MM.1S (cell line): ENCODE measurements around the gene SURF1.

Experiments
- DNase-seq: peaks from one replicate; pipeline ENCODE4 v3.0.0-alpha.2; 2015
- H2AFZ ChIP-seq: fragments of 300-600 bp; sonication (generic); 2 replicates; pipeline ENCODE4 v1.6.0; 2016; ENCODE audit warnings: antibody characterized with exemption, low read length
- H3F3A ChIP-seq: fragments of 300-600 bp; sonication (generic); 2 replicates; pipeline ENCODE4 v1.6.1; 2016; ENCODE audit warnings: mild to moderate bottlenecking, antibody characterized with exemption, low read length, moderate library complexity, mixed read lengths; ENCODE audit not compliant: insufficient read depth
- H3K27ac ChIP-seq: fragments of 300-600 bp; sonication (generic); 2 replicates; pipeline ENCODE4 v1.5.1; 2016; ENCODE audit warnings: mild to moderate bottlenecking, low read length
- H3K27me3 ChIP-seq: fragments of 300-600 bp; sonication (generic); replicated peaks from 2 replicates; pipeline ENCODE4 v1.6.0; 2016; ENCODE audit warnings: low read length; ENCODE audit not compliant: insufficient read depth
- H3K36me3 ChIP-seq: fragments of 300-600 bp; sonication (generic); replicated peaks from 2 replicates; pipeline ENCODE4 v1.6.1; 2016; ENCODE audit warnings: mild to moderate bottlenecking, low read length, mixed read lengths; ENCODE audit not compliant: insufficient read depth
- H3K4me1 ChIP-seq: fragments of 300-600 bp; sonication (generic); 2 replicates; pipeline ENCODE4 v1.6.1; 2016; ENCODE audit warnings: low read length, mixed read lengths
- H3K4me2 ChIP-seq: fragments of 300-600 bp; sonication (generic); 2 replicates; pipeline ENCODE4 v1.6.0; 2016; ENCODE audit warnings: low read depth, low read length
- H3K4me3 ChIP-seq: fragments of 300-600 bp; sonication (generic); 2 replicates; pipeline ENCODE4 v1.5.1; 2016; ENCODE audit warnings: low read length, mixed read lengths
- H3K79me2 ChIP-seq: fragments of 300-600 bp; sonication (generic); 2 replicates; pipeline ENCODE4 v1.6.1; 2016; ENCODE audit warnings: mixed run types, low read length, mixed read lengths
- H3K9ac ChIP-seq: fragments of 300-600 bp; sonication (generic); 2 replicates; pipeline ENCODE4 v1.6.1; 2016; ENCODE audit warnings: low read length, mixed read lengths
- H3K9me2 ChIP-seq: fragments of 300-600 bp; sonication (generic); replicated peaks from 2 replicates; pipeline ENCODE4 v1.6.1; 2016; ENCODE audit warnings: mild to moderate bottlenecking, low read length, mixed read lengths; ENCODE audit not compliant: insufficient read depth
- H3K9me3 ChIP-seq: fragments of 300-600 bp; sonication (generic); replicated peaks from 2 replicates; pipeline ENCODE4 v1.6.1; 2016; ENCODE audit warnings: mild to moderate bottlenecking, low read length, mixed read lengths; ENCODE audit not compliant: insufficient read depth
- H4K20me1 ChIP-seq: fragments of 300-600 bp; sonication (generic); 2 replicates; pipeline ENCODE4 v1.6.1; 2016; ENCODE audit warnings: mild to moderate bottlenecking, low read length, moderate library complexity, mixed read lengths; ENCODE audit not compliant: insufficient read depth
- CTCF ChIP-seq: fragments of 300-600 bp; sonication (generic); IDR thresholded peaks from 2 replicates; pipeline ENCODE4 v1.5.1; 2016; ENCODE audit warnings: antibody characterized with exemption, low read length, mixed read lengths
- EZH2 ChIP-seq: fragments of 300-600 bp; sonication (generic); optimal IDR thresholded peaks from 2 replicates; pipeline ENCODE3; 2017; ENCODE audit warnings: low read depth, mild to moderate bottlenecking, antibody characterized with exemption, low read length, mixed read lengths
- EZH2phosphoT487 ChIP-seq: fragments of 300-600 bp; sonication (generic); IDR thresholded peaks from 2 replicates; pipeline ENCODE4 v1.6.1; 2018; ENCODE audit warnings: antibody characterized with exemption, low read length

Gene SURF1

GRCh38 chr9:133400292-133400691 is 44.0 kb upstream of the SURF1 start:
- no peaks in the 10 kb centered on the region for H3K4me1 ChIP-seq
- no peaks in the 10 kb centered on the region for H3K9me3 ChIP-seq
- H3F3A ChIP-seq, result no peaks in the 10 kb centered on the region
- no peak for TF ChIP-seq CTCF
- no peak for TF ChIP-seq EZH2
- TF ChIP-seq EZH2phosphoT487, result no peak
- H3K27ac ChIP-seq, result no peak overlapping the region
- H3K9me2 ChIP-seq, result no peaks in the 10 kb centered on the region
- H2AFZ ChIP-seq, result no peak overlapping the region
- no peaks in the 10 kb centered on the region for H3K79me2 ChIP-seq
- no peak overlapping the region for H3K4me2 ChIP-seq
- no peak overlapping the region for H3K4me3 ChIP-seq
- DNase-seq, result no peak
- H3K27me3 ChIP-seq, result peaks cover 34% of the 10 kb centered on the region
- no peaks in the 10 kb centered on the region for H3K36me3 ChIP-seq
- no peak overlapping the region for H3K9ac ChIP-seq
- H4K20me1 ChIP-seq, result no peaks in the 10 kb centered on the region

DNA sequence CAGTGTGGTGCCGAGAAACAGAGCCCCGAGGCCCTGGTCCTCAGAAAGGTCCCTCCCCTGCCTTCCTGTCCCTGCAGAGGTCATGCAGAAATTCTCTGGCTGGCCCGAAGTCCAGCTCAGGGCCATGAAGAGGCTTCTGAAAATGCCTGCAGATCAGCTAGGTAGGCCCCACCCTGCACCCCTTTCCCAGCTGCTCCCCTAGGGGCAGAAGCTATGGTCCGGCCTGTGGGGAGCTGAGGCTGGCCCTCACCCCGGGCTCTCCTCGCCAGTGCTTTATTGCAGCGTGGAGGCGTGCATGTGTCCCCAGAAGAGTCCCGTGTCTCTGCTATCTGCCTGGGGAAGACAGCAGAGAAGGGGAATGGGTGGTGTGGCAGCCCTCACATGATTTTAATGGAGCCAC is 41.6 kb upstream of the SURF1 start:
- no peak overlapping the region for H3K4me3 ChIP-seq
- H3K9me2 ChIP-seq, result no peaks in the 10 kb centered on the region
- no peak for DNase-seq
- no peak overlapping the region for H3K27ac ChIP-seq
- peaks cover 45% of the 10 kb centered on the region for H3K27me3 ChIP-seq
- no peaks in the 10 kb centered on the region for H4K20me1 ChIP-seq
- no peak overlapping the region for H2AFZ ChIP-seq
- no peaks in the 10 kb centered on the region for H3K4me1 ChIP-seq
- TF ChIP-seq EZH2 (no peak), EZH2phosphoT487 (no peak), CTCF (no peak)
- H3K79me2 ChIP-seq, result no peaks in the 10 kb centered on the region
- H3F3A ChIP-seq, result no peaks in the 10 kb centered on the region
- H3K36me3 ChIP-seq, result no peaks in the 10 kb centered on the region
- H3K9ac ChIP-seq, result no peak overlapping the region
- no peaks in the 10 kb centered on the region for H3K9me3 ChIP-seq
- H3K4me2 ChIP-seq, result no peak overlapping the region

DNA sequence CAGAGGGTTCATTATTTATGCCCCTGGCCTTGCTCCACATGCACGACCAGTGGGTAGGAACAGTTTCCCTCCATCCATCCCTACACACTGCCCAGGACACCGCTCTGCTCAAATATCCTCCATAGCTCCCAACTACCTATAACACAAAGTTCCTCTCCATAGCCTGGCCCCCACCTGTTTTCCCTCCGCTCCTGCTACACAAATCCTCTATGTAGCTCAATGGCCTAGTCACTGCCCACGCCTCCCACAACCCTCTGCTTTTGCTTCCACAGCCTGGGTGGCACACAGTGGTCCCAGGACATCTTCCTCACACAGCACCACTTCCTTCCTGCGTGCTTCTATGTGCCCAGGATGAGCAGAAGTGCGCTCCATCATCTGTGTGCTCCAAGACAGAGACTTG is 41.1 kb upstream of the SURF1 start:
- H3K4me3 ChIP-seq, result no peak overlapping the region
- H3K4me2 ChIP-seq, result no peak overlapping the region
- H3K27ac ChIP-seq, result no peak overlapping the region
- H3K79me2 ChIP-seq, result no peaks in the 10 kb centered on the region
- no peaks in the 10 kb centered on the region for H3F3A ChIP-seq
- H2AFZ ChIP-seq, result no peak overlapping the region
- H3K27me3 ChIP-seq, result peaks cover 45% of the 10 kb centered on the region
- no peaks in the 10 kb centered on the region for H4K20me1 ChIP-seq
- H3K36me3 ChIP-seq, result no peaks in the 10 kb centered on the region
- no peak for DNase-seq
- H3K9ac ChIP-seq, result no peak overlapping the region
- TF ChIP-seq CTCF, result no peak
- no peaks in the 10 kb centered on the region for H3K4me1 ChIP-seq
- no peaks in the 10 kb centered on the region for H3K9me3 ChIP-seq
- H3K9me2 ChIP-seq, result no peaks in the 10 kb centered on the region

GRCh38 chr9:133396952-133397351 is 40.7 kb upstream of the SURF1 start:
- DNase-seq, result no peak
- Histone ChIP-seq H3K4me3 (no peak overlapping the region), H4K20me1 (no peaks in the 10 kb centered on the region), H3K9me3 (no peaks in the 10 kb centered on the region), H3K9ac (no peak overlapping the region), H3K27ac (no peak overlapping the region), H3K27me3 (peaks cover 45% of the 10 kb centered on the region), H3K9me2 (no peaks in the 10 kb centered on the region), H3K36me3 (no peaks in the 10 kb centered on the region), H3K79me2 (no peaks in the 10 kb centered on the region), H3K4me1 (no peaks in the 10 kb centered on the region), H3F3A (no peaks in the 10 kb centered on the region), H2AFZ (no peak overlapping the region), H3K4me2 (no peak overlapping the region)
- TF ChIP-seq CTCF (peak; percentile 23; the same call in 1 of the 2 replicates), EZH2phosphoT487 (no peak)
